ENCODE measurements around the gene ZNF274.
A peak's percentile ranks its signal among the peaks of the same experiment; 100 is the strongest.
"Not testable (repeated sequence)": the region's sequence is repeated elsewhere in the genome, so short reads cannot be mapped to it uniquely, and the experiment has no call there.

The ZNF274 gene

DNA sequence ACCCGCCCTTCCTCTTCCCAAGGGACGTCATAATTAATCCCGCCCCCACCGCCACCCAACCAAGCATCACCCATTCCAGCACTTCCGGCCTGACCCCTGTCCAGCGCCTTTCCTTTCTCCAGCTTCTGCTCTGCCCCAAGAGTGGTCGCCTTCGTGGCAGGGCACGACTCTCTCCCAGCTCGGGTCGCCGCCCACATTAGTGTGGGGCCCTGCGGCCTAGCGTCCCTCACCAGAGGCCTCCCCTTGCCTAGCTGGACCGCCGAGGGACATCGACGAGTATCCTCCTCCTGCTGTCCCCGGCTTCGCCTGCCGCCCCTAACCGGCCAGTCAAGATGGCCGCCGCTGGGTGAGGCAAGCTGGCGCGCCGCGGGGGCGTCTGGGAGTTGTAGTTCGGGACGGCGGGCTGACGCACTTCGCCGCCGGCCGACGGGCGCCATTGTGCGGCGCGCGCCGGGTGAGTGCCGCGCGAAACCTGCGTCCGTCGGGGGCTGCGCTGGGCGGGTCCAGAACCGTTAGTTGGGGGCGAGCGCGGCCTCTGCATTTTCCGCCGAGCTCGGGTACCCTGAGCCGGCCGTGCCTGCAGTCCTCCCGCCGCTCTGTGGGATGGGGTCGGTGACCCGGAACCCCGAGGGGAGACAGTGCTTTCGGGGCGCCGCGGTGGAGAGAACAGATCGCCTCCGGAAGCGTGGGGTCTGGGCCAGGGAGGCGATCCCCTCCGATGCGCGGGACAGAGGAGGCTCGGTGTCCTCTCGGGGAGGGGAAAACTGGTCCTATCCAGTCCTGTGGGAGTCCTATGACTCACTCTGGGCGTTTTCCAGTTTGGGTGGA is at the start of gene ZNF274:
Gene ZNF274, plus strand, starts transcription at position 73 of the 828 bp plus-strand sequence. CDS start 905 bp downstream, outside the sequence.
- Histone ChIP-seq H3K9ac (ENCODE audit: low read depth, low read length) (peak within 1 kb of the TSS; percentile 99), H3K9me3 (ENCODE audit: control insufficient read depth, insufficient read depth, low read length) (peaks cover 54% of the 10 kb centered on the region), H3K36me3 (ENCODE audit: control insufficient read depth, insufficient read depth, low read length) (peaks cover 28% of the 10 kb centered on the region), H3K4me3 (ENCODE audit: low read depth, low read length) (peak within 1 kb of the TSS; percentile 98), H3K4me1 (ENCODE audit: control insufficient read depth, insufficient read depth, low read length) (no peaks in the 10 kb centered on the region), H3K27me3 (ENCODE audit: control insufficient read depth, insufficient read depth, low read length) (no peaks in the 10 kb centered on the region), H3K27ac (ENCODE audit: low read depth, low read length) (peak within 1 kb of the TSS; percentile 98)

DNA sequence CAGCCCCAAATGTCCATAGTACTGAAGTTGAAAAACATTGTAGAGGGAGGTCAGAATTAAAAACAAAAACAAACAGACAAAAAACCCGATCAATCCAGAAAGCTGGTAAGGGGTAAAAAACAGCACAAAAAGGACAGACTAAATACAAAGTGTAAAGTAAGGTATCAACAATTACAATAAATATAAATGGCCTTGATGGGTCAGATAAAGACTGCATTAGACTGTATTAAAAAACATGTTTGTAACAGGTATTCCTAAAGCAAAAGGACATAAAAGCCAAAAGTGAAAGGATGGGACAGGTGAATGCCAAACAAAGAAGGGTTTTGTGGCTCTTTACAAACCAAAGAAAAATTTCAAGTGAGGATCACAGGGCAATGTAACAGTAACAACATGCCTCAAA is 48.6 kb upstream of the ZNF274 start:
- H3K36me3 ChIP-seq (ENCODE audit: control insufficient read depth, insufficient read depth, low read length): peaks cover 49% of the 10 kb centered on the region
- H3K27me3 ChIP-seq (ENCODE audit: control insufficient read depth, insufficient read depth, low read length): no peaks in the 10 kb centered on the region
- H3K9ac ChIP-seq (ENCODE audit: low read depth, low read length): no peak overlapping the region
- H3K9me3 ChIP-seq (ENCODE audit: control insufficient read depth, insufficient read depth, low read length): peaks cover 92% of the 10 kb centered on the region
- no peak overlapping the region for H3K4me3 ChIP-seq (ENCODE audit: low read depth, low read length)
- no peaks in the 10 kb centered on the region for H3K4me1 ChIP-seq (ENCODE audit: control insufficient read depth, insufficient read depth, low read length)
- no peak overlapping the region for H3K27ac ChIP-seq (ENCODE audit: low read depth, low read length)

DNA sequence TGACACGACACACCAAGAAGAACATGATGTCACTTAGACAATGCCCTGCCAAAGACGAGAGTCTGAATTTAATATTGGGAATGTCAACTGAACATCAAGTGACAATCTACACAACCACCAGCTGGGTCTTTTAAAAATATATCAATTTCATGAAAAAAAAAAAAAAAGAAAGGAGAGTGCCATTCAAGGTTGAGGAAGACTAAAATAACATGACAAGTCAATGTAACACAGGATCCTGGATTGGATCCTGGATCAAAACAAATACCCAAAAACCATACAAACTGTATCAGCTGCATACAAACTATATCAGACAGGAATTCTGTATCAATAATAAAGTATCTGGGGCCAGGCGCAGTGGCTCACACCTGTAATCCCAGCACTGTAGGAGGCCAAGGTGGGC is 37.0 kb upstream of the ZNF274 start:
- peaks cover 14% of the 10 kb centered on the region for H3K36me3 ChIP-seq (ENCODE audit: control insufficient read depth, insufficient read depth, low read length)
- H3K4me3 ChIP-seq (ENCODE audit: low read depth, low read length): no peak overlapping the region; the same call in 1 of the 2 replicates
- no peaks in the 10 kb centered on the region; the same call in 1 of the 2 replicates for H3K4me1 ChIP-seq (ENCODE audit: control insufficient read depth, insufficient read depth, low read length)
- no peaks in the 10 kb centered on the region for H3K27me3 ChIP-seq (ENCODE audit: control insufficient read depth, insufficient read depth, low read length)
- no peak overlapping the region for H3K9ac ChIP-seq (ENCODE audit: low read depth, low read length)
- no peak overlapping the region for H3K27ac ChIP-seq (ENCODE audit: low read depth, low read length)
- peaks cover 52% of the 10 kb centered on the region for H3K9me3 ChIP-seq (ENCODE audit: control insufficient read depth, insufficient read depth, low read length)

DNA sequence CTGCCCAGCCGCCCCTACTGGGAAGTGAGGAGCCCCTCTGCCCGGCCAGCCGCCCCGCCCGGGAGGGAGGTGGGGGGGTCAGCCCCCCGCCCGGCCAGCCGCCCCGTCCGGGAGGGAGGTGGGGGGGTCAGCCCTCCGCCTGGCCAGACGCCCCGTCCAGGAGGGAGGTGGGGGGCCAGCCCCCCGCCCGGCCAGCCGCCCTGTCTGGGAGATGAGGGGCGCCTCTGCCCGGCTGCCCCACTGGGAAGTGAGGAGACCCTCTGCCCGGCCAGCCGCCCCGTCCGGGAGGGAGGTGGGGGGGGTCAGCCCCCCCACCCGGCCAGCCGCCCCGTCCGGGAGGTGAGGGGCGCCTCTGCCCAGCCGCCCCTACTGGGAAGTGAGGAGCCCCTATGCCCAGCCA is 35.4 kb upstream of the ZNF274 start:
- not testable (repeated sequence) for H3K36me3 ChIP-seq (ENCODE audit: control insufficient read depth, insufficient read depth, low read length); H3K27ac ChIP-seq (ENCODE audit: low read depth, low read length); H3K27me3 ChIP-seq (ENCODE audit: control insufficient read depth, insufficient read depth, low read length); H3K4me1 ChIP-seq (ENCODE audit: control insufficient read depth, insufficient read depth, low read length); H3K4me3 ChIP-seq (ENCODE audit: low read depth, low read length); H3K9ac ChIP-seq (ENCODE audit: low read depth, low read length)
- H3K9me3 ChIP-seq (ENCODE audit: control insufficient read depth, insufficient read depth, low read length): peaks cover 38% of the 10 kb centered on the region

DNA sequence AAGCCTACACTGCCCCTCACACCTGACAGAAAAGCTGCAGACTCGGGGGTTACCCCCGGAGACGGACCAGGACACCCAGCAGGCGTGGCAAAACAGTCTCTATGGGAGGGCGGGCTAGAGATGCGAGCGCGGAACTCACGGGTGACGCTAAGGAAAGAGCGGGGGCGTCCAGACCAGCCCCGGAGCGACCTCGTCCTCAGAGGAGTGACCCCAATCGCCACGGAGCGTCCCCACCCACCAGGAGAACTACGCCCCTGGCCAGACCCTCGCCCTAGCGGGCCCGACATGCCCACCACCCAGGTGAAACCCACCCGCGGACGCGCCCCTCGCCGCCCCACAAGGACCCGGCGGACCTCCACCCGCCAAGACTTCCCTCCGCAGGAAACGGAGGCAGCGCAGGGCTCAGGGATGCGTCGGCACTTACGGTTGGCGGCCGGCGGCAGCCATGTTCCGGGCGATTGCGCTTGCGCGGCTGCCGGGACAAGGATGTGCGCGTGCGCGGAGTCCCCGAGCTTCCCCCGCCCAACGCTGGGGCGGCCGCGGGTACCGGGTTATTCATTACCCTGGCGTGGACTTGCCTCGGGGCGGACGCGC is 32.4 kb upstream of the ZNF274 start, which contains the start of gene ZNF329:
Gene ZNF329, minus strand, starts transcription at position 462 of the 594 bp plus-strand sequence. CDS start 21,286 bp downstream, outside the sequence.
- H3K9me3 ChIP-seq (ENCODE audit: control insufficient read depth, insufficient read depth, low read length): peaks cover 27% of the 10 kb centered on the region
- peak within 1 kb of the TSS; percentile 83 for H3K27ac ChIP-seq (ENCODE audit: low read depth, low read length)
- no peaks in the 10 kb centered on the region for H3K27me3 ChIP-seq (ENCODE audit: control insufficient read depth, insufficient read depth, low read length)
- H3K9ac ChIP-seq (ENCODE audit: low read depth, low read length): peak within 1 kb of the TSS; percentile 88
- no peaks in the 10 kb centered on the region for H3K36me3 ChIP-seq (ENCODE audit: control insufficient read depth, insufficient read depth, low read length)
- no peaks in the 10 kb centered on the region; the same call in 1 of the 2 replicates for H3K4me1 ChIP-seq (ENCODE audit: control insufficient read depth, insufficient read depth, low read length)
- peak within 1 kb of the TSS; percentile 96 for H3K4me3 ChIP-seq (ENCODE audit: low read depth, low read length)

DNA sequence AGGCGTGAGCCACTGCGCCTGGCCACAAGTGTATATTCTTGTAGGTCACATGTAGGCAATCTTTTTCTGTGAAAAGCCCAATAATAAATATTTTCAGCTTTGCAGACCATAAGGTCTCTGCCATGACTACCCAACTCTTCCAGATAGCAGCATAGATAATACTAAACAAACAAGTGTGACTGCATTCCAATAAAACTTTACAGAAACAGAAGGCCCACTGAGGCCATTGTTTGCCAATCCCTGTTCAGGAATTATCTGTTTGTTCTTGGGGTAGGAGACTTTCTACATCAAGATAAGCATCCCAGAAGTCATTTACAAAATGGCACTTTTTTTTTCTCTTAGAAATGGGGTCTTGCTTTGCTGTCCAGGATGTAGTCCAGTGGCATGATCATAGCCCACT is 29.5 kb upstream of the ZNF274 start:
- no peaks in the 10 kb centered on the region; the same call in 1 of the 2 replicates for H3K4me1 ChIP-seq (ENCODE audit: control insufficient read depth, insufficient read depth, low read length)
- H3K4me3 ChIP-seq (ENCODE audit: low read depth, low read length): no peak overlapping the region; the same call in 1 of the 2 replicates
- no peaks in the 10 kb centered on the region for H3K27me3 ChIP-seq (ENCODE audit: control insufficient read depth, insufficient read depth, low read length)
- no peak overlapping the region for H3K9ac ChIP-seq (ENCODE audit: low read depth, low read length)
- no peaks in the 10 kb centered on the region for H3K36me3 ChIP-seq (ENCODE audit: control insufficient read depth, insufficient read depth, low read length)
- no peak overlapping the region for H3K27ac ChIP-seq (ENCODE audit: low read depth, low read length)
- peaks cover 20% of the 10 kb centered on the region for H3K9me3 ChIP-seq (ENCODE audit: control insufficient read depth, insufficient read depth, low read length)

DNA sequence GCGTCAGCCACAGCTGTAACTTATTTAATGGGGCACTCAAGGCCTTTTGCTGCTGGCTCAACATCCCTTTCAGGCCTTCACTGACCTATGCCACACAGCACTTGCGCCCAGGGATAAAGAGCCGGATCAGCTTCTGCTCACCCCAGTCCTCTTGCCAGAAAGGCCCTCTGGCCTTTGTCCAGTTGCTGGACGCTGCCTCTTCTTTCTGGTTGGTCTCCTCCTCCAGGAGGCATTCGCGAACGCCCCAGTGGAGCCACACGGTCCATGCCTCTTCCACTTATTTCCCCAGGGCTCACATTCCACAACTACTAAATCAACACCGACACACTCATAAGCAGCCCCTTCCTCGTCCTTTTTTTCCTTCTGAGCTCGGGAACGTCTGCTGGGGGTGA is 28.6 kb upstream of the ZNF274 start:
- H3K9me3 ChIP-seq (ENCODE audit: control insufficient read depth, insufficient read depth, low read length): peaks cover 17% of the 10 kb centered on the region
- H3K27ac ChIP-seq (ENCODE audit: low read depth, low read length): peak overlapping the region; percentile 84
- no peaks in the 10 kb centered on the region; the same call in 1 of the 2 replicates for H3K4me1 ChIP-seq (ENCODE audit: control insufficient read depth, insufficient read depth, low read length)
- H3K27me3 ChIP-seq (ENCODE audit: control insufficient read depth, insufficient read depth, low read length): no peaks in the 10 kb centered on the region
- H3K4me3 ChIP-seq (ENCODE audit: low read depth, low read length): peak overlapping the region; percentile 97
- H3K36me3 ChIP-seq (ENCODE audit: control insufficient read depth, insufficient read depth, low read length): no peaks in the 10 kb centered on the region
- peak overlapping the region; percentile 79 for H3K9ac ChIP-seq (ENCODE audit: low read depth, low read length)

DNA sequence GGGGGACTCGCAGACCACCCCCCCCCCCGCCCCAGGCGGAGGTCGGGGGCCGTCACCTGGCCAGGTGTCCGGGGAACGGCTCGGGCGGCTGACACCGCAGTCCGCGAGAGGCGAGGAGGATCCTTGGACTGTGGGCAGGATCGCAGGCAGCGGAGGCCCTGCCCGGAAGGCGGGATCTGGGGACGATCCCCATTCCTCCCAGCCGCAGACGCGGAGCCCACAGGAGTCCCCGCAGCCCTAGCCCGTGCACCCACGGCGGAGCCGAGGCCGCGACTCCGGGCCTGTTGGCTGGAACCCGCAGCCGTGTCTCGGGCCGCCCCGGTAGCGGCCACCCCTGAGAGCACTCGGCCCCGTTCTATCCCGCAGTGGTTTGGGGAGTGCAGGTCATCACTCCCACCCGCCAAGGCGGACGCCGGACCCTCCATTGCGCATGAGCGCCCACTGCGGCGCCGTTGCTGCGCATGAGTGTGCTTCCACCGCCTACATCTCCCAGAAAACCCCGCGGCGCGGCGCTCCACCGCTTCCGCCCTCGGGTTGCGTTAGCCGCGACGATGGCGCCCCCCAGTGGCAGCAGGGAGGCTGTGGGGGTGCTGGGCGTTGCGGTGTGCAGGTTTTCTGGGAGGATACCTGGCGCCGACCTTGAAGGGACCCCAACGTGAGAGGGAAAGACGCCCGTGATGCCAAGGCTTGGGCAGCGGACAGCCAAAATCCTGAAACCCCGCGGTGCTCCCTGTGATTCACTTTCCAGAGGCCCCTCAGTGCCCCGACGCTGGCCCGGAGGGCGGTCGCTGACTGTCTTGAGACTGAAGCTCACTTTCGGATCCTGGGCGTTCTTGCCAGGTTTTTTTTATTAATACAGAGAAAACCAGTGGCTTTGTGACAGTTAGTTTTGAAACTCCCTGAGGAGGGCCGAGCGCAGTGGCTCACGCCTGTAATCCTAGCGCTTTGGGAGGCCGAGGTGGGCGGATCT is 27.9 kb upstream of the ZNF274 start:
- H3K9ac ChIP-seq (ENCODE audit: low read depth, low read length): peak overlapping the region; percentile 79
- H3K9me3 ChIP-seq (ENCODE audit: control insufficient read depth, insufficient read depth, low read length): peaks cover 11% of the 10 kb centered on the region
- no peaks in the 10 kb centered on the region for H3K36me3 ChIP-seq (ENCODE audit: control insufficient read depth, insufficient read depth, low read length)

DNA sequence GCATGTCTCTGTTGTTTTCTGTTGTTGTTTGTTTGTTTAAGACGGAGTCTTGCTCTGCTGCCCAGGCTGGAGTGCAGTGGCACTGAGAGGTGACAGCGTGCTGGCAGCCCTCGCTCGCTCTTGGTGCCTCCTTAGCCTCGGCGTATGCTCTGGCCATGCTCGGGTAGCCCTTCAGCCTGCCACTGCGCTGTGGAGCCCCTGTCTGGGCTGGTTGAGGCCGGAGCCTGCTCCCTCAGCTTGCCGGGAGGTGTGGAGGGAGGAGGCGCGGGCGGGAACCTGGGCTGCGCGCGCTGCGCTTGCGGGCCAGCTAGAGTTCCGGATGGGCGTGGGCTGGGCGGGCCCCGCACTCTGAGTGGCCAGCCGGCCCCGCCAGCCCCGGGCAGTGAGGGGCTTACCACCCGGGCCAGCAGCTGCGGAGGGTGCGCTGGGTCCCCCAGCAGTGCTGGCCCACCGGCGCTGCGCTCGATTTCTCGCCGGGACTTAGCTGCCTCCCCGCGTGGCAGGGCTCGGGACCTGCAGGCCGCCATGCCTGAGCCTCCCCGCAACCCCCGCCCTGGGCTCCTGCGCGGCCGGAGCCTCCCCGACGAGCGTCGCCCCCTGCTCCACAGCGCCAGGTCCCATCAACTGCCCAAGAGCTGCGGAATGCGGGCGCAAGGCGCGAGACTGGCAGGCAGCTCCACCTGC is 25.7 kb upstream of the ZNF274 start:
- H3K4me1 ChIP-seq (ENCODE audit: control insufficient read depth, insufficient read depth, low read length): no peaks in the 10 kb centered on the region
- H3K4me3 ChIP-seq (ENCODE audit: low read depth, low read length): no peak overlapping the region
- H3K9ac ChIP-seq (ENCODE audit: low read depth, low read length): no peak overlapping the region
- H3K27ac ChIP-seq (ENCODE audit: low read depth, low read length): no peak overlapping the region
- H3K36me3 ChIP-seq (ENCODE audit: control insufficient read depth, insufficient read depth, low read length): no peaks in the 10 kb centered on the region
- no peaks in the 10 kb centered on the region for H3K27me3 ChIP-seq (ENCODE audit: control insufficient read depth, insufficient read depth, low read length)
- H3K9me3 ChIP-seq (ENCODE audit: control insufficient read depth, insufficient read depth, low read length): peaks cover 22% of the 10 kb centered on the region

More for the DNA sequence above, 27.9 kb upstream of the ZNF274 start:
- Histone ChIP-seq H3K4me1 (ENCODE audit: control insufficient read depth, insufficient read depth, low read length) (no peaks in the 10 kb centered on the region), H3K4me3 (ENCODE audit: low read depth, low read length) (peak overlapping the region; percentile 97), H3K27ac (ENCODE audit: low read depth, low read length) (peak overlapping the region; percentile 84), H3K27me3 (ENCODE audit: control insufficient read depth, insufficient read depth, low read length) (no peaks in the 10 kb centered on the region)

DNA sequence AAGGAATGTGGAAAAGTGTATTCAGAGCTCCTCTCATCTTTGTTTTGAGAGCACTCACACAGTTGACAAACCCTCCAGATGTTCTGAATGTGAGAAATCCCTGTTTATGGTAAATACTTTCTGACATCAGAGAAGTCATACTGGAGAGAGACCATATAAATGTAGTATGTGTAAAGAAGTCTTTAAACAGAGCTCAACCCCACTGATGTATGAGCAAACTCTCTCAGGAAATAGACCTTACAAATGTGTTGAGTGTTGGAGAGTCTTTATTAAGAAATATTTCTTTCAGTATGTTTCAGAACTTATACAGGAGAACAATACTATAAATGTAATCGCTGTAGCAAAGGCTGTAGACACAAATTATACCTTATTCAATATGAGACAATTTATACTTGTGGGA is 16.6 kb upstream of the ZNF274 start:
- Histone ChIP-seq H3K9ac (ENCODE audit: low read depth, low read length) (no peak overlapping the region), H3K36me3 (ENCODE audit: control insufficient read depth, insufficient read depth, low read length) (no peaks in the 10 kb centered on the region), H3K27me3 (ENCODE audit: control insufficient read depth, insufficient read depth, low read length) (no peaks in the 10 kb centered on the region), H3K27ac (ENCODE audit: low read depth, low read length) (no peak overlapping the region), H3K4me1 (ENCODE audit: control insufficient read depth, insufficient read depth, low read length) (no peaks in the 10 kb centered on the region), H3K4me3 (ENCODE audit: low read depth, low read length) (no peak overlapping the region), H3K9me3 (ENCODE audit: control insufficient read depth, insufficient read depth, low read length) (peaks cover 62% of the 10 kb centered on the region)

All from HUES48 (cell line).